Skeletal muscle tissue (tissue), 4 donors: ENCODE measurements around the gene DENND1C. TPM values are rescaled to one million over a fixed set of nuclear protein-coding genes. Genes with fewer than 3 reads are reported as not detected.

ENCODE experiments used
- H3K27ac ChIP-seq: one replicate; pipeline ENCODE4 v1.7.0; 2013; ENCODE audit warnings: mild to moderate bottlenecking, low read depth, low read length, inconsistent platforms
- H3K27me3 ChIP-seq, 3 donors: one replicate each; pipeline ENCODE4 v1.7.0; 2013; ENCODE audit warnings: low read length in 3 of 3; ENCODE audit not compliant: control insufficient read depth in 3 of 3, insufficient read depth in 3 of 3
- H3K36me3 ChIP-seq, 3 donors: one replicate each; pipeline ENCODE4 v1.7.0; 2013; ENCODE audit warnings: low read length in 3 of 3; ENCODE audit not compliant: control insufficient read depth in 3 of 3, insufficient read depth in 3 of 3
- H3K4me1 ChIP-seq, 3 donors: one replicate each; pipeline ENCODE4 v1.7.0; 2013; ENCODE audit warnings: low read length in 3 of 3, mild to moderate bottlenecking in 3 of 3; ENCODE audit not compliant: control insufficient read depth in 3 of 3, insufficient read depth in 3 of 3
- H3K4me3 ChIP-seq, 3 donors: one replicate each; pipeline ENCODE4 v1.7.0; 2013; ENCODE audit warnings: low read length in 3 of 3
- H3K9ac ChIP-seq, 3 donors: one replicate each; pipeline ENCODE4 v1.7.0; 2013; ENCODE audit warnings: low read length in 3 of 3, mild to moderate bottlenecking in 3 of 3, moderate library complexity in 2 of 3, low read depth in 1 of 3
- H3K9me3 ChIP-seq, 3 donors: one replicate each; pipeline ENCODE4 v1.7.0; 2013; ENCODE audit warnings: low read length in 3 of 3; ENCODE audit not compliant: control insufficient read depth in 3 of 3
- total RNA-seq: library from RNA; depleted of rRNA; stranded (reverse); fragments of >200 nt; gene quantifications from one replicate; pipeline ENCODE4 v1.2.3, GENCODE V29; 2014
- donor health status: Osteomylitis.

DENND1C gene
- total RNA-seq, 1 donor from 2014 or later: not detected

GRCh38 chr19:6427131-6427530 lies 54.5 kb downstream of the DENND1C start:
- H3K27ac ChIP-seq: no peak overlapping the region
- H3K36me3 ChIP-seq: peaks cover 0 to 3% (median 0%) of the 10 kb centered on the region in 3 donors
- no peak overlapping the region for H3K4me3 ChIP-seq
- H3K4me1 ChIP-seq: peaks cover 20 to 26% (median 21%) of the 10 kb centered on the region in 3 donors
- no peaks in the 10 kb centered on the region for H3K9me3 ChIP-seq
- H3K9ac ChIP-seq: no peak overlapping the region
- H3K27me3 ChIP-seq: peaks cover 0 to 12% (median 0%) of the 10 kb centered on the region in 3 donors

DNA sequence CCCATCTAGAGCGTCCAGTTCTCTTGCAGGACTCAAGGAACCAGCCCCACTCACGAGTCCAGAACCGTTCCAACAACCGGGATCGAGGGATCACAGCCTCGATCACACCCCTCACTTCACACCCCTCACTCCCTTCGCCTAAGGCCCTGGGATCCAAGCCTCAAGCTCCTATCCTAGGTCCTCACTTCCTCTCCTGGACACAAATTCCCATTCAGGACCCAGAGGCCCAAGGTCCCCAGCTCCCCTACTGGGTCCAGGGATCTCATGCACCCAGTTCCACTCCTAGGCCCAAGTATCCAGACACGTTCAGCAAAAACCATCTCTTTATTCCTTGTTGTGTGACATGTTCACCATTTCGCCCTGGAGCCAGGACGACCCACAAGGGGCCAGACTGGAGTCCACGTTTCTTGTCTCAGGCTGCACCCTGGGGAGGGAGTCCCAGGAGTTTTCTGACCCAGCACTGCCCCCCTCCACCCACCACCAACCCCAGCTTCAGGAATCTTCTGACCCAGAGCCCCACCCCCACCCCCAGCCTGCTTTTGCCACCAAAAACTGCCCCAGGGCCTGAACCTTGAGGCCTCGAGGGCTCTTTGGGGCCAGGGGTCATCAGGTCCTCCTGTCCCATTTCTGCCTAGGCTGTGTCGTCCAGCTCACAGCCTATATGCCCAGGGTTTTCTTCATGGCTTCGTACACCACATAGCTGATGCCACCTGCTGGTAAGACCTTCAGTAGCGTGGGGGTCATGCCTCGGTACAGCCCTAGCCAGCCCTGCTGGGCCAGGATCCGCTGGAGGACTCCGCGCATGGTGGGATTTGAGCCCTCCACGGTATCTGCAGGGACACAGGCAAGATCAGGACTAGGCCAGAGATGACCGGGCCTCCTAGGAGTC lies 55.6 kb downstream of the DENND1C start:
- Histone ChIP-seq H3K27ac (peak overlapping the region; percentile 91), H3K9me3 (no peaks in the 10 kb centered on the region), H3K4me1 (peaks cover 24 to 33% (median 24%) of the 10 kb centered on the region in 3 donors), H3K9ac (peak overlapping the region; percentile 20 to 67 (median 64)), H3K4me3 (peak overlapping the region; percentile 58 to 60 (median 59)), H3K27me3 (peaks cover 0 to 8% (median 0%) of the 10 kb centered on the region in 3 donors), H3K36me3 (peaks cover 2 to 8% (median 5%) of the 10 kb centered on the region in 3 donors)

GRCh38 chr19:6424939-6425731 lies 56.5 kb downstream of the DENND1C start:
- Histone ChIP-seq H3K4me3 (peak overlapping the region; percentile 58 to 60 (median 59)), H3K4me1 (peaks cover 24 to 39% (median 27%) of the 10 kb centered on the region in 3 donors)

DNA sequence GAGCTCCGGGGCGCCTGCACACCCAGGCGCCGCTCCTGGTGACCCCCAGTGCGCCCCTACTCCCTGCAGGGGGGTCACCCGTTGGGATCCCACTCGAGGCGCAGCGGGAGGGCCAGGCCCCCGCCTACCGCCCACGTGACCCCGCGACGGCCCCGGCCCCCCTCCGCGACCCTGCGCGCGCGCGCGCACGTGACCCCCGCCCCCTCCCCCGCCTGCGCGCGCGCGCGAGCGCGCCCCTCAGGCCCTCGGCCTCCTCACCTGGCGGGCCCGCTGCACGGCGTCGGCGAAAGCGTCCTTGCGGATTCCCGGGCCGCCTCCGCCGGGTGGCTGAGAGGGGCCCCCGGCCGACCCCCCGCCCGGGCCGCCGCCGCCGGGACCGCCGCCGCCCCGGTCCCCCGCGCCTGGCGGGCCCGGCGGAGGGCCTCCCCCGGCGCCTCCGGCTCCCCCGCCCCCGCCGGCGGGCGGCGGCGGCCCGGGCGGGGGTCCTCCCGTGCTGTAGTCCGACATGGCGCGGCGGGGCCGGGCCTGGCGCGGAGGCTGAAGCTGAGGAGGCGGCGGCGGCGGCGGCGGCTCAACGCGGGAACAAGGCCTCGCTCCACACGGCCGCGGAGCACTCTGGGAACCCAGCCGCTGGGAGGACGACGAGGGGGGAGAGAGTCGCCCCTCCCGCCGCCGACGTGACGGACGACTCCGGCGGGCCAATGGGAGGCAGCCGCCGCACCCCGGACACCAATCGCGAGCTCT lies 57.2 kb downstream of the DENND1C start, which contains the start of gene KHSRP:
TSS of gene KHSRP (minus strand) at position 617 of the 744 bp plus-strand sequence. CDS start at position 507, 110 bp downstream.
- Histone ChIP-seq H3K27ac (peak within 1 kb of the TSS; percentile 91), H3K4me1 (peaks cover 24 to 39% (median 27%) of the 10 kb centered on the region in 3 donors), H3K27me3 (peaks cover 0 to under 1% (median 0%) of the 10 kb centered on the region in 3 donors), H3K9me3 (no peaks in the 10 kb centered on the region), H3K9ac (peak within 1 kb of the TSS; percentile 69 to 91 (median 90)), H3K4me3 (peak within 1 kb of the TSS; percentile 84 to 92 (median 87)), H3K36me3 (peaks cover 19 to 24% (median 21%) of the 10 kb centered on the region in 3 donors)

More at GRCh38 chr19:6424939-6425731, 56.5 kb downstream of the DENND1C start:
- Histone ChIP-seq H3K27me3 (peaks cover 0 to 8% (median 0%) of the 10 kb centered on the region in 3 donors), H3K9me3 (no peaks in the 10 kb centered on the region), H3K27ac (peak overlapping the region; percentile 91), H3K9ac (peak overlapping the region; percentile 20 to 67 (median 64)), H3K36me3 (peaks cover 11 to 16% (median 13%) of the 10 kb centered on the region in 3 donors)

DNA sequence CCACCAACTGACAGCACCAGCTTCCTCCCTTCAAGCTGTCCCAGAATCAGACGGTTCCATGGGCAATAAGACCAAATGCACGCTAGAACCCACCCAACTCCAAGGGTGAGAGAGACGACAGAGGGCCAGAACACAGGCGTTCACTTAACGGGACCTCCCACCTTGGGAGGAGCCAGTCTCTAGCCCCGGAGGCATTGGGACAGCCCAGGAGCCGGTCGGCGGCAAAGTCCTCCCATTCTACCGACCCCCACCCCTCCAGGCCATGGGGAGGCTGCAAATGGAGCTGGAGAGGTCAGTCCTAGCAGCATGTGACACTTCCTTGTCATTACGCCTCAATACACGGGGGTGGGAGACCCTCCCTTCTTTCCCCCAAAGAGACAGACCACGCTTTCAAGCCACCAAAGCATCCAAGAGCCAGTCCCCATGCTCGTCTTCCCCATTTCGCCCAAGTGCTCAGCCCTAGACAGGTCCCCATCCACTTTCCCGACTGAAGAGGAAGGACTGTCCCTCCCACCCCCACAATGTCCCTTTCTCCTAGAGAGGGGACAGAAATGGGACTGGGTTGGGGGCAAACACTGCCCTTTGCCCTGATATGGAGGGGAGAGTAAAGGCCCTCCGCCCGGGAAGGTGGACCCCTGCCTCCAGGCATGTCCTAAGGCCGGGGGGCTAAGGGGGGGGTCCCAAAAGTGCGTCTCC lies 57.9 kb downstream of the DENND1C start:
- Histone ChIP-seq H3K36me3 (peaks cover 25 to 31% (median 28%) of the 10 kb centered on the region in 3 donors), H3K9ac (peak overlapping the region; percentile 69 to 91 (median 90)), H3K4me1 (peaks cover 24 to 39% (median 27%) of the 10 kb centered on the region in 3 donors), H3K27ac (peak overlapping the region; percentile 76), H3K27me3 (no peaks in the 10 kb centered on the region), H3K4me3 (peak overlapping the region; percentile 84 to 92 (median 87)), H3K9me3 (no peaks in the 10 kb centered on the region)

- H3K4me3 ChIP-seq: no peak overlapping the region
- H3K4me1 ChIP-seq: peaks cover 24 to 39% (median 27%) of the 10 kb centered on the region in 3 donors
- no peaks in the 10 kb centered on the region for H3K9me3 ChIP-seq
- H3K27ac ChIP-seq: no peak overlapping the region
- H3K9ac ChIP-seq: peak overlapping the region in 1 of 3 donors; percentile 45
- H3K27me3 ChIP-seq: no peaks in the 10 kb centered on the region
- H3K36me3 ChIP-seq: peaks cover 48 to 54% (median 49%) of the 10 kb centered on the region in 3 donors
Measured at GRCh38 chr19:6421075-6422014, 60.2 kb downstream of the DENND1C start.

GRCh38 chr19:6418562-6418932 lies 63.0 kb downstream of the DENND1C start:
- Histone ChIP-seq H3K27ac (no peak overlapping the region), H3K4me1 (peaks cover 16 to 27% (median 19%) of the 10 kb centered on the region in 3 donors), H3K9ac (no peak overlapping the region), H3K9me3 (no peaks in the 10 kb centered on the region), H3K36me3 (peaks cover 66 to 70% (median 69%) of the 10 kb centered on the region in 3 donors), H3K27me3 (no peaks in the 10 kb centered on the region), H3K4me3 (no peak overlapping the region)
